Thyroid gland (tissue), 4 donors: ENCODE results near the gene TMEM209. TPM values are rescaled to one million over a fixed set of nuclear protein-coding genes. Genes with fewer than 3 reads are reported as not detected.
"Not testable (repeated sequence)": the region's sequence is repeated elsewhere in the genome, so short reads cannot be mapped to it uniquely, and the experiment has no call there.

Experiments
- DNase-seq, 2 donors: peaks; one replicate each; pipeline ENCODE4 v3.0.0-alpha.2; 2019
- H3K27ac ChIP-seq, 3 donors: fragments of 200-600 bp; sonication (generic); 1 replicate in 2 of 3; 2 replicates in 1 of 3; pipeline ENCODE4 v1.5.1; 2016 to 2019; ENCODE audit warnings: mild to moderate bottlenecking in 1 of 3, moderate library complexity in 1 of 3
- H3K27me3 ChIP-seq: fragments of 200-600 bp; sonication (generic); one replicate; pipeline ENCODE4 v1.5.1; 2019
- H3K36me3 ChIP-seq, 2 donors: fragments of 200-600 bp; sonication (generic); one replicate each; pipeline ENCODE4 v1.5.1; 2016 to 2019
- H3K4me1 ChIP-seq, 2 donors: fragments of 200-600 bp; sonication (generic); one replicate each; pipeline ENCODE4 v1.5.1; 2017 to 2019
- H3K4me3 ChIP-seq, 3 donors: fragments of 200-600 bp; sonication (generic); replicated peaks in 1 of 3; 1 replicate in 2 of 3; 2 replicates in 1 of 3; pipeline ENCODE4 v1.5.1; 2016; ENCODE audit warnings: mild to moderate bottlenecking in 1 of 3
- H3K9me3 ChIP-seq: fragments of 200-600 bp; sonication (generic); one replicate; pipeline ENCODE4 v1.5.1; 2017
- POLR2A ChIP-seq, 2 donors: fragments of 450-650 bp; IDR thresholded peaks; one replicate each; pipeline ENCODE4 v1.6.1; 2017; ENCODE audit warnings: antibody characterized with exemption in 2 of 2, mild to moderate bottlenecking in 2 of 2, moderate library complexity in 1 of 2
- WGBS, 2 donors: methylation state at CpG; one replicate each; pipeline ENCODE4 v1.1.5; 2017; 5-methylcytosine and 5-hydroxymethylcytosine counted together
- intact Hi-C: fragments of 100-400 bp; cut with DNase I; formaldehyde crosslinking; loops from one replicate; pipeline ENCODE4 v1.15.1; 2023
- total RNA-seq, 4 donors: library from RNA; depleted of rRNA; stranded (reverse); fragments of >200 nt; gene quantifications; one replicate each; pipeline ENCODE4 v1.2.3, GENCODE V29; 2016
- TF ChIP-seq, protein P1 (sequence below), 6 experiments: fragments of 200-600 bp in 3 of 6; fragments of 450-650 bp in 3 of 6; sonication (generic) in 3 of 6; IDR thresholded peaks; one replicate each; pipeline ENCODE4 v1.5.1; 2016 to 2019; ENCODE audit warnings: antibody characterized with exemption in 6 of 6, mild to moderate bottlenecking in 2 of 6, inconsistent platforms in 1 of 6, moderate library complexity in 1 of 6

TMEM209 gene
- total RNA-seq, 4 donors from 2014 or later = 19.5 to 28.0 (median 24.5) TPM

DNA sequence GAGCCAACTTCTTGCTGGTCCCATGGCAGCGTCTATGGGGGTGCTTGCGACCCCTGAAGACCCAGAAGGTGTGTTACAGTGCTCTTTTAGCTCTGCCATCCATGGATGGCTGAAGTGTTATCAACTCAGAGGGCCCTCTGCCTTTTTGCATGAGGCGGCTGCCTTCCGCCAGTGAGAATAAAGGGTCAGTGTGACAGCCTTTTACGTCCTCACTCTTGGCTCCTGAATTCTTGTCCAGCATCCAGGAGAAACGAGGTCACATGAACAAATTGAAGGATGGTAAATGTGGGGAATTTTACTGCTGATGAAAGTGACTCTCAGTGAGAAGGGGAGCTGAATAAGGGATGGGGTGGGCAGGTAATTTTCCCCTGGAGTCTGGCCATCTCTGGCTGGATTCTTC lies 26.6 kb upstream of the TMEM209 start:
- no peaks in the 10 kb centered on the region for H3K36me3 ChIP-seq
- no peaks in the 10 kb centered on the region for H3K9me3 ChIP-seq
- peaks cover 0 to 15% of the 10 kb centered on the region in 2 donors for H3K4me1 ChIP-seq
- H3K27ac ChIP-seq = no peak overlapping the region
- no peak for DNase-seq
- TF ChIP-seq POLR2A (IDR thresholded peaks at IDR 0.05) = no peak
- TF ChIP-seq, protein P1, sequence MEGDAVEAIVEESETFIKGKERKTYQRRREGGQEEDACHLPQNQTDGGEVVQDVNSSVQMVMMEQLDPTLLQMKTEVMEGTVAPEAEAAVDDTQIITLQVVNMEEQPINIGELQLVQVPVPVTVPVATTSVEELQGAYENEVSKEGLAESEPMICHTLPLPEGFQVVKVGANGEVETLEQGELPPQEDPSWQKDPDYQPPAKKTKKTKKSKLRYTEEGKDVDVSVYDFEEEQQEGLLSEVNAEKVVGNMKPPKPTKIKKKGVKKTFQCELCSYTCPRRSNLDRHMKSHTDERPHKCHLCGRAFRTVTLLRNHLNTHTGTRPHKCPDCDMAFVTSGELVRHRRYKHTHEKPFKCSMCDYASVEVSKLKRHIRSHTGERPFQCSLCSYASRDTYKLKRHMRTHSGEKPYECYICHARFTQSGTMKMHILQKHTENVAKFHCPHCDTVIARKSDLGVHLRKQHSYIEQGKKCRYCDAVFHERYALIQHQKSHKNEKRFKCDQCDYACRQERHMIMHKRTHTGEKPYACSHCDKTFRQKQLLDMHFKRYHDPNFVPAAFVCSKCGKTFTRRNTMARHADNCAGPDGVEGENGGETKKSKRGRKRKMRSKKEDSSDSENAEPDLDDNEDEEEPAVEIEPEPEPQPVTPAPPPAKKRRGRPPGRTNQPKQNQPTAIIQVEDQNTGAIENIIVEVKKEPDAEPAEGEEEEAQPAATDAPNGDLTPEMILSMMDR (IDR thresholded peaks at IDR 0.05) = no peak
- WGBS, 2 donors = 84% methylated on average over 4 to 6 of the region's 6 CpGs
- H3K4me3 ChIP-seq = no peak overlapping the region
- intact Hi-C loops = no loop called here
- no peaks in the 10 kb centered on the region for H3K27me3 ChIP-seq

DNA sequence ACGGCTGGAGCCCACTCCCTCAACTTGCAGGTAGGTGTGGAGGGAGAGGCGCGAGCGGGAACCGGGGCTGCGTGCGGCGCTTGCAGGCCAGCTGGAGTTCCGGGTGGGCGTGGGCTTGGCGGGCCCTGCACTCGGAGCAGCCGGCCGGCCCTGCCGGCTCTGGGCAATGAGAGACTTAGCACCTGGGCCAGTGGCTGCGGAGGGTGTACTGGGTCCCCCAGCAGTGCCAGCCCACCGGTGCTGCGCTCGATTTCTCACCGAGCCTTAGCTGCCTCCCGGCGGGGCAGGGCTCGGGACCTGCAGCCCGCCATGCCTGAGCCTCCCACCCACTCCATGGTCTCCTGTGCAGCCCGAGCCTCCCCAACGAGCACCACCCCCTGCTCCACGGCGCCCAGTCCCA lies 24.8 kb upstream of the TMEM209 start:
- intact Hi-C loops, H3K27ac ChIP-seq, H3K9me3 ChIP-seq, DNase-seq, H3K36me3 ChIP-seq, H3K4me3 ChIP-seq, H3K4me1 ChIP-seq, H3K27me3 ChIP-seq: not testable (repeated sequence)
- 95 to 100% methylated on average over 1 to 12 of the region's 28 CpGs for WGBS, 2 donors

DNA sequence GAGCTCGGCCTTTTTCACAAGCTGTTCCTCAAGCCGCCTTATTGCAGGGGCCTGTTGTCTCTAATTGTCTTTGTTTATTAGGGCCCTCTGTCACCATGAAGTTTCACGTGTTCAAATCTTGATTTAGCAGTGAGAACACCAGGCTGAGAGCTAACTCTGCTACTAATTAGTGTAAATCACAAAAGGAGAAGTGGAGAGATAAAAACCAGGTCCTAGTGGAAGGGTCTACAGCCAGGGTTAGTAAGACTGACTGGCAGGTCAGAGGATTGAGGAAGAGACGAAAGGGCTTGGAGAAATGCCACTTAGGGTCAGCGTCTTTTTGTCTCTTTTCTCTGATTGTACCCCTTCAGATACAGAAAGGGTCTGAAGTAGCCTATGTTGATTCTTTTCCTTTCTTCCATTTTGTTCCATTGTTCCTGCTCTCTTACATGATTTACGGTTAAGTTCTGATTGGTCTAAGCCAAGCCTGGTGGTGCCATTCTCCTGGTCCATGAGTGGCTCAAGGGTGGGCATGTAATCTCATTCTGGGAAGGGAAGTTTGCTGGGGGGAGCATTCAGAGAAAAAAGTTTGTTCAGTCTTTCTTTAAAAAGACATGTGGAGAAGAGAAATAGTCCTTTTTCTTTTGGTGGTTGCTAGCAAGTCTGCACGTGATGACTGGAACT lies 23.8 kb upstream of the TMEM209 start:
- Histone ChIP-seq H3K27me3 (no peaks in the 10 kb centered on the region), H3K27ac (no peak overlapping the region), H3K4me1 (peaks cover 0 to 10% of the 10 kb centered on the region in 2 donors), H3K36me3 (no peaks in the 10 kb centered on the region), H3K9me3 (no peaks in the 10 kb centered on the region), H3K4me3 (no peak overlapping the region)
- TF ChIP-seq, protein P1 (IDR thresholded peaks at IDR 0.05) = no peak
- no peak for TF ChIP-seq POLR2A (IDR thresholded peaks at IDR 0.05)
- intact Hi-C loops = no loop called here
- DNase-seq = no peak
- WGBS, 2 donors = 88 to 89% methylated on average over 7 of the region's 7 CpGs

DNA sequence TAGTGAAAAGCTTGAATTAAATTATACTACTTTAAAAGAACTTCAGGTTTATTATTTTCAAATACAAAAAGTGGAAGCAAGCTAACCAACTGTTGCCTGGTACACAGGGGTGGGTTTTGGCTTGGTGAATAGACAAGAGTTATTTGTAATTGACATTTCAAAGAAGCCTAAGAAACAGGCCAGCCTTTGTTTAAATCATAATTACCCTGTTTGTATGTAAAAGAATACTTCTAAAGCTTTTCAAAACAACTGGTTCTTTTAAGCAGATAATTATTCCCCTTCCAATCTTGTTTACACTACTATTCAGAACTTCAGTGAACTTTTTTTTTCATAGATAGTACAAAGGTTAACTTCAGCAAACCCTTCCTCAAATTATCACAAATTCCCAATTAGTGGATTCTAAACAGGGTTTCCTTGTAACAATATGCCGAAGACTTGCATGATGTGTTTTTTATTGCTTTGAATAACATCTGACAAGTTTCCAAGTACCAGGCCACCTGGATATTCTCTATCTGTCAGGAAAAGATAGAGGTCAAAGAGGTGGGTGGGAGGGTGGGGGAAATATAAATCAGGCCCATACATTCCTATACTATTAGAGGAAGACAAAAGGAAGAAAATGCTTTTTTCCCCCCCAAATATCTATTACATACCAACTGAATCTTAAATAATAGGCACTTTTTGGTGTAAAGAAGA lies 22.8 kb upstream of the TMEM209 start:
- H3K9me3 ChIP-seq = no peaks in the 10 kb centered on the region
- TF ChIP-seq POLR2A (IDR thresholded peaks at IDR 0.05) = no peak
- TF ChIP-seq, protein P1 (IDR thresholded peaks at IDR 0.05) = no peak
- no peak overlapping the region for H3K27ac ChIP-seq
- H3K4me3 ChIP-seq = no peak overlapping the region
- H3K4me1 ChIP-seq = peaks cover 0 to 10% of the 10 kb centered on the region in 2 donors
- H3K36me3 ChIP-seq = no peaks in the 10 kb centered on the region
- intact Hi-C loops = no loop called here
- DNase-seq = no peak
- no peaks in the 10 kb centered on the region for H3K27me3 ChIP-seq
- 63 to 64% methylated on average over 1 of the region's 1 CpG for WGBS, 2 donors

DNA sequence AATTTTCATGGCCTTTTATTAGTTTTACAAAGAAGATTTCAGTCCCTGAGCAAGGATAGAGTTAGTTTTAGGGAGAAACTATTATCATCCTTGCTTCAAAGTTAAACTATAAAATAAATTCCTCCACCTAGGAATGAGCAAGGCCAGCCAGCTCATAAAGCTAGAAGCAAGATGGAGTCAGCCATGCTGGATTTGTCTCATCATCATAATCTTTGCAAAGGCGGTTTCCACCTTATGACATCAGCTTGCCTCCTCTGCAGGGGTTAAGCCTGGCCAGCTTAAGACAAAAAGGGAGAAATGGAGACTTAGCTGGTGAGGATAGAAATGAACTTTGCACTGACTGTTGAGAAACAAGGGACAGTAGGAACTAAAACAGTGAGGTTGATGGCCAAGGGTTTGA lies 21.1 kb upstream of the TMEM209 start:
- no peak for DNase-seq
- Histone ChIP-seq H3K4me1 (peaks cover 0 to 10% of the 10 kb centered on the region in 2 donors), H3K27ac (no peak overlapping the region), H3K9me3 (no peaks in the 10 kb centered on the region), H3K36me3 (no peaks in the 10 kb centered on the region), H3K4me3 (no peak overlapping the region), H3K27me3 (no peaks in the 10 kb centered on the region)
- no peak for TF ChIP-seq POLR2A (IDR thresholded peaks at IDR 0.05)
- intact Hi-C loops = no loop called here
- 96 to 97% methylated on average over 1 of the region's 1 CpG for WGBS, 2 donors

DNA sequence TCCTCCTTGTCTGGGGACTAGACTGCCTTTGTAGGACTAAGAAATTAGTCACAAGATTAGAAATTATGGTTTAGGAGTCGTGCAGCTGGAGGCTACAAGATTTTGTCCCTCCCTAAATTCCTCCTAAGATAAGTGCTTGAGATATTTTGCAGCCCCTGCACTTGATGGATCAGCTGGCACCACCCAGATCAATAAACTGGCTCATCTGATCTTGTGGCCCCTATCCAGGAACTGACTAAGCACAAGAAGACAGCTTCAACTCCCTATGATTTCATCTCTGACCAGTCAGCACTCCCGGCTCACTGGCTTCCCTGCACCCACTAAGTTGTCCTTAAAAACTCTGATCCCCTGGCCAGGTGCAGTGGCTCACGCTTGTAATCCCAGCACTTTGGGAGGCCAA lies 19.7 kb upstream of the TMEM209 start:
- H3K4me1 ChIP-seq, H3K36me3 ChIP-seq, DNase-seq, H3K27me3 ChIP-seq, intact Hi-C loops, H3K9me3 ChIP-seq, H3K4me3 ChIP-seq, H3K27ac ChIP-seq: not testable (repeated sequence)
- WGBS, 2 donors = 85 to 90% methylated on average over 3 of the region's 3 CpGs
